Endothelial cell (in vitro differentiated cells): Measurements from ENCODE around the gene ANTXR2. TPM values are rescaled to one million over a fixed set of nuclear protein-coding genes. Genes with fewer than 3 reads are reported as not detected.

ENCODE experiments used
- DNase-seq: peaks from one replicate; pipeline ENCODE4 v3.0.0; 2021; ENCODE audit warnings: low spot score
- H3K27ac Mint-ChIP-seq: one replicate; pipeline ENCODE4 v1.8.0; 2021; ENCODE audit warnings: mixed read lengths, inconsistent platforms; ENCODE audit not compliant: unreplicated experiment
- H3K27me3 Mint-ChIP-seq: one replicate; pipeline ENCODE4 v1.8.0; 2021; ENCODE audit warnings: mild to moderate bottlenecking, moderate library complexity, mixed read lengths, inconsistent platforms; ENCODE audit not compliant: unreplicated experiment
- H3K36me3 Mint-ChIP-seq: one replicate; pipeline ENCODE4 v1.8.0; 2021; ENCODE audit warnings: mild to moderate bottlenecking, low read depth, mixed read lengths, inconsistent platforms; ENCODE audit not compliant: unreplicated experiment
- H3K4me1 Mint-ChIP-seq: one replicate; pipeline ENCODE4 v1.8.0; 2021; ENCODE audit warnings: mild to moderate bottlenecking, mixed read lengths, inconsistent platforms; ENCODE audit not compliant: unreplicated experiment
- H3K4me3 Mint-ChIP-seq: one replicate; pipeline ENCODE4 v1.8.0; 2021; ENCODE audit warnings: mild to moderate bottlenecking, mixed read lengths, inconsistent platforms; ENCODE audit not compliant: unreplicated experiment
- H3K9me3 Mint-ChIP-seq: one replicate; pipeline ENCODE4 v1.8.0; 2021; ENCODE audit warnings: mixed read lengths, inconsistent platforms; ENCODE audit not compliant: unreplicated experiment
- CTCF ChIP-seq: fragments of 200-600 bp; sonication (generic); IDR thresholded peaks from one replicate; pipeline ENCODE4 v1.5.0; 2021; ENCODE audit warnings: antibody characterized with exemption; ENCODE audit not compliant: unreplicated experiment
- total RNA-seq: library from RNA; stranded (reverse); fragmentation: NEBNext Ultra II Directional; extraction: Animal tissue kit (Norgen Biotek cat#: 25700); gene quantifications from one replicate; pipeline ENCODE4 v1.2.1, GENCODE V29; 2021; ENCODE audit not compliant: unreplicated experiment

The ANTXR2 gene
- total RNA-seq, 1 donor from 2014 or later: 176 TPM

GRCh38 chr4:79851625-79852304 is 221.3 kb downstream of the ANTXR2 start:
- Mint-ChIP-seq H3K36me3 (no peaks in the 10 kb centered on the region), H3K27me3 (peaks cover 2% of the 10 kb centered on the region), H3K4me1 (peaks cover 13% of the 10 kb centered on the region), H3K4me3 (no peak overlapping the region), H3K9me3 (no peaks in the 10 kb centered on the region), H3K27ac (no peak overlapping the region)
- DNase-seq: no peak
- TF ChIP-seq CTCF: no peak

Other genes starting within 250 kb of the ANTXR2 start
- gene PRDM8, start 124.3 kb upstream of the ANTXR2 start, total RNA-seq: 30.5 TPM
- gene FGF5, start 193.4 kb upstream of the ANTXR2 start, total RNA-seq: not detected